ENCODE data around the gene MTIF3. TPM values are rescaled to one million over a fixed set of nuclear protein-coding genes. Genes with fewer than 3 reads are reported as not detected.

MTIF3 gene
- total RNA-seq, 2 donors from 2014 or later: 91.0 to 101 TPM

DNA sequence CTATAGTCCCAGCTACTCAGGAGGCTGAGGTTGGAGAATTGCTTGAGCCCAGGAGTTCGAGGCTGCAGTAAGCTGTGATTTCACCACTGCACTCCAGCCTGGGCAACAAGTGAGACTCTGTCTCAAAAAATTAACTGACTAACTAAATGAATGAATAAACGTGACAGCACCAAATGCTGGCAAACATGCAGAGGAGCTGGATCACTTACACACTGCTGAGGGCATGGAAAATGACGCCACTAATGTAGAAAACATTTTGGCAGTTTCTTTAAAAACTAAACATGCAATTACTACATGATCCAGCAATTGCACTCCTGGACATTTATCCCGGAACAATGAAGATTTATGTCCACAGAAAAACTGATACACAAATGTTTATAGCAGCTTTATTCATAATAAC, 57.3 kb downstream of the MTIF3 start:
- intact Hi-C loops (cut with DNase I): no loop called here
- ATAC-seq: no peak
- DNase-seq: no peak

DNA sequence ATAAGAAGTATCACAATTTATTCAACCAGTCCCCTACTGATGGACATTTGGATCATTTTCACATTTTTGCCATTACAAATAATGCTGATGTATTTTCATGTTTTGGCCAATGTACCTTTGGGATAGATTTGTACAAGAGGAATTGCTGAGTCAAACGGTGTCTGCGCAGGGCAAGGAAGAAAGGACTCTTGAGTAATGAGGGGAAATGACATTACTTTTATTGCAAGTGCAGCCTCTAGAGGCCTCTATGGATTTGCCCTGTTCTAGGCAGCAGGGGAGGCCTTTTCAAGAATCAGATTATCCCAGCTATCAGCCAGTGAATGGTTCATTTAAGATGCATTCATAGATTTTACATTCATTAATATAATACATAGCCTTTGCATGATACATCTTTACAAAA, 58.9 kb downstream of the MTIF3 start:
- ATAC-seq: no peak
- intact Hi-C loops (cut with DNase I): no loop called here
- DNase-seq: no peak

DNA sequence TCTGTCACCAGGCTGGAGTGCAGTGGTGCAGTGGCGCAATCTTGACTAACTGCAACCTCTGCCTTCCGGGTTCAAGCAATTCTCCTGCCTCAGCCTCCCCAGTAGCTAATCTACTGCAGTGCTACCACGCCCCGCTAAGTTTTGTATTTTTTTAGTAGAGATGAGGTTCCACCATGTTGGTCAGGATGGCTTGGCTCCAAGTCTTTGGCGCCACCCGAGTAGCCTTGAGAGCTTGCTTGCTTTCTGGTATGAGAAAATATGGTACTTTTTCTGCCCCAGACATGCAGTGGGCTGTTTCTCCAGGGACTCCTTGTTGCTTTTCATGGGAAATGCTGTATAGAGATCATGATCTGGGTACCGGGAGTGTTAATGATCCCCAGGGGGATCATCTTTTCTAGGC, 60.5 kb downstream of the MTIF3 start:
- ATAC-seq (no peak), DNase-seq (no peak)
- intact Hi-C loops (cut with DNase I): loop anchor here in 1 of 2 donors (10.0 kb wide), 1 partner anchor 335 kb away; no protein-coding TSS in a partner anchor

DNA sequence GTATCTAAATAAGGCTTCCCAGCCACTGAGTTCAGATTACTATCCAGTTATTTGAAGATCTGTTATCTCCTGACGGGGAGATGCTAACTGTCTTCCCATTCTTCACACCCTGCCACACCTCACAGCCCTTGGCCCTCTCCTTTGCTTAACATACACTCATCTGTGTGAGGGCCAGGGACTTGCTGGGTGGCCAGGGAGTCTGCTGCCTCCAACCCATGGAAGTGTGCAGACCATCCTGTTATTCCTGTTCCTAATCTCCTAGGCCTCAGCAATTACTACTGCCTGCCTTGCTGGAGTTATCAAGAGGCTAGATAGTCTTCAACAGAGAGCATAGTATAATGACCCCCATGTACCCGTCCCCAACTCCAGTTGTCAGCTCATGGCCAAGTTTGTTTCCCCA, 62.1 kb downstream of the MTIF3 start:
- intact Hi-C loops (cut with DNase I): loop anchor here in 1 of 2 donors (10.0 kb wide), 1 partner anchor 337 kb away; no protein-coding TSS in a partner anchor
- DNase-seq (no peak), ATAC-seq (no peak)

Other genes with a start within 250 kb of the MTIF3 start
- 100 to 1,000 TPM; 729 to 803 TPM for gene RPL21, start 199.0 kb downstream of the MTIF3 start, total RNA-seq
- gene RASL11A, start 179.7 kb downstream of the MTIF3 start, total RNA-seq: 10 to 100 TPM; 15.6 to 26.1 TPM
- 100 to 1,000 TPM; 159 to 172 TPM for gene GTF3A, start 25.9 kb downstream of the MTIF3 start, total RNA-seq
- gene LNX2, start 170.0 kb upstream of the MTIF3 start, total RNA-seq: 1 to 10 TPM; 8.3 to 8.9 TPM
- gene POLR1D, start 171.3 kb upstream of the MTIF3 start, total RNA-seq: 10 to 100 TPM; 65.3 to 68.0 TPM

Data from left cardiac atrium (tissue), 4 donors.